Progenitor cell of endocrine pancreas (in vitro differentiated cells): ENCODE results near the gene LLCFC1. TPM values are rescaled to one million over a fixed set of nuclear protein-coding genes. Genes with fewer than 3 reads are reported as not detected.

Experiments
- DNase-seq: peaks from one replicate; pipeline ENCODE4 v3.0.0; 2021; ENCODE audit warnings: low spot score; ENCODE audit not compliant: unreplicated experiment
- H3K27ac Mint-ChIP-seq: 2 replicates; pipeline ENCODE4 v1.8.0; 2021; ENCODE audit warnings: mild to moderate bottlenecking, moderate library complexity, mixed read lengths
- H3K27me3 Mint-ChIP-seq: 2 replicates; pipeline ENCODE4 v1.8.0; 2021; ENCODE audit warnings: mixed read lengths
- H3K36me3 Mint-ChIP-seq: 2 replicates; pipeline ENCODE4 v1.8.0; 2022; ENCODE audit warnings: mixed read lengths; ENCODE audit not compliant: insufficient read depth
- H3K4me1 Mint-ChIP-seq: 2 replicates; pipeline ENCODE4 v1.8.0; 2021; ENCODE audit warnings: low read depth, mixed read lengths
- H3K4me3 Mint-ChIP-seq: 2 replicates; pipeline ENCODE4 v1.8.0; 2021; ENCODE audit warnings: low read depth, mild to moderate bottlenecking, moderate library complexity, mixed read lengths
- H3K9me3 Mint-ChIP-seq: 2 replicates; pipeline ENCODE4 v1.8.0; 2021; ENCODE audit warnings: low read depth, mixed read lengths
- long read RNA-seq: library from polyadenylated mRNA; unstranded; transcript quantifications from one replicate; pipeline ENCODE4 v2.0.0, GENCODE V29; 2020
- total RNA-seq: library from RNA; stranded (reverse); gene quantifications from 2 replicates; pipeline ENCODE4 v1.2.1, GENCODE V29; 2021
- TF ChIP-seq, protein P1 (sequence below): fragments of 200-600 bp; sonication (generic); IDR thresholded peaks from one replicate; pipeline ENCODE4 v1.5.0; 2021; ENCODE audit warnings: antibody characterized with exemption, mild to moderate bottlenecking; ENCODE audit not compliant: unreplicated experiment

The LLCFC1 gene
- not detected in 2 replicates for total RNA-seq
- long read RNA-seq: 0 reads

DNA sequence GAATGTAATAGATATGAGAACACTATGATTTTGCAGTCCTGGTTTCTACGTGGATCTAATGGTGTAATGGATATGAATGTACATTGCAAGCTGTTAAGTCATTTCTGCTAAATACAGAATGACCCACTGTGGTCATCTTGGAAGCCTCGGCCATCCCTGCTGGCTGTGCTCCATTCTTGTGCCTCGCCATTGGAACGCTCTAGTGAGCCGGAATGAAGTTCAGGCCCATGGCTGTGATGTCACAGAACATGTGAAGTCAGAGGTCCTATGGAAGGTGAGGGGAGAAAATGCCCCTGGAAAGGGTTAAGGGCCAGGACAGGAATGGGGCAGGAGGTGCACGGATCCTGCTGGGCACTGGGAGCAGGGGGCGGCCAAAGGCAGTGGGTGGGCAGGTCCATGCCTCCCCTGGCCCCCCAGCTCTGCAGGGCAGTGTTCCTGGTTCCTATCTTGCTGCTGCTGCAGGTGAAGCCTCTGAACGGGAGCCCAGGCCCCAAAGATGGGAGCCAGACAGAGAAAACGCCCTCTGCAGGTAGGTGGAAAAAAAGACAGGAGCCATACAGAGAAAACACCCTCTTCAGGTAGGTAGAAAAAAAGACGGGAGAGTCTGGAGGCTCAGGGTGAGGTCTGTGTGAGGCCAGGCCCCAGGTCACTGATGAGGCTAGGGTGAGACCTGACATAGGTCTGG, at the start of gene LLCFC1:
Gene LLCFC1, plus strand, starts transcription at position 259 of the 685 bp plus-strand sequence. Its CDS starts 138 bp downstream, at position 397.
- DNase-seq: no peak
- Mint-ChIP-seq H3K9me3 (no peaks in the 10 kb centered on the region), H3K4me1 (peaks cover 6% of the 10 kb centered on the region), H3K36me3 (no peaks in the 10 kb centered on the region), H3K4me3 (no peak within 1 kb of the TSS), H3K27ac (no peak within 1 kb of the TSS), H3K27me3 (peaks cover 23% of the 10 kb centered on the region)
- TF ChIP-seq, protein P1, sequence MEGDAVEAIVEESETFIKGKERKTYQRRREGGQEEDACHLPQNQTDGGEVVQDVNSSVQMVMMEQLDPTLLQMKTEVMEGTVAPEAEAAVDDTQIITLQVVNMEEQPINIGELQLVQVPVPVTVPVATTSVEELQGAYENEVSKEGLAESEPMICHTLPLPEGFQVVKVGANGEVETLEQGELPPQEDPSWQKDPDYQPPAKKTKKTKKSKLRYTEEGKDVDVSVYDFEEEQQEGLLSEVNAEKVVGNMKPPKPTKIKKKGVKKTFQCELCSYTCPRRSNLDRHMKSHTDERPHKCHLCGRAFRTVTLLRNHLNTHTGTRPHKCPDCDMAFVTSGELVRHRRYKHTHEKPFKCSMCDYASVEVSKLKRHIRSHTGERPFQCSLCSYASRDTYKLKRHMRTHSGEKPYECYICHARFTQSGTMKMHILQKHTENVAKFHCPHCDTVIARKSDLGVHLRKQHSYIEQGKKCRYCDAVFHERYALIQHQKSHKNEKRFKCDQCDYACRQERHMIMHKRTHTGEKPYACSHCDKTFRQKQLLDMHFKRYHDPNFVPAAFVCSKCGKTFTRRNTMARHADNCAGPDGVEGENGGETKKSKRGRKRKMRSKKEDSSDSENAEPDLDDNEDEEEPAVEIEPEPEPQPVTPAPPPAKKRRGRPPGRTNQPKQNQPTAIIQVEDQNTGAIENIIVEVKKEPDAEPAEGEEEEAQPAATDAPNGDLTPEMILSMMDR: peak; percentile 52

DNA sequence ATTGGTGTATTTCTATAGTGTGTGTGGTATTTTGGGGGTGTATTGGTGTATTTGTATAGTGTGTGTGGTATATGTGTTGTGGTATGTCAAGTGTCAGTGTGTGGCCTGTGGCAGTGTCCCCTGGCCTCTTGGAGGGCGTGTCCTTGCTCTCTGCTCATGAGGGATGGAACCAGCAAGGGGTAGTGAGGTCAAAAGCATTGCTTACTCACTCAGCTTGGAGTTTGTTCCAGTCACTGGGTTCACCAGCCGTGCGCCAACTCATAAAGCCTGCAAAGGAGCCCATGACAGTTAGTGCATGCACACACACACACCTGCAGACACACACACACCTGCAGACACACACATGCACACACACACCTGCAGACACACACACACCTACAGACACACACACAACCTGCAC, 49.5 kb upstream of the LLCFC1 start:
- H3K9me3 Mint-ChIP-seq: no peaks in the 10 kb centered on the region
- H3K36me3 Mint-ChIP-seq: no peaks in the 10 kb centered on the region
- DNase-seq: no peak
- peaks cover 20% of the 10 kb centered on the region for H3K27me3 Mint-ChIP-seq
- H3K27ac Mint-ChIP-seq: no peak overlapping the region
- no peak overlapping the region for H3K4me3 Mint-ChIP-seq
- TF ChIP-seq, protein P1: no peak
- H3K4me1 Mint-ChIP-seq: peaks cover 17% of the 10 kb centered on the region

DNA sequence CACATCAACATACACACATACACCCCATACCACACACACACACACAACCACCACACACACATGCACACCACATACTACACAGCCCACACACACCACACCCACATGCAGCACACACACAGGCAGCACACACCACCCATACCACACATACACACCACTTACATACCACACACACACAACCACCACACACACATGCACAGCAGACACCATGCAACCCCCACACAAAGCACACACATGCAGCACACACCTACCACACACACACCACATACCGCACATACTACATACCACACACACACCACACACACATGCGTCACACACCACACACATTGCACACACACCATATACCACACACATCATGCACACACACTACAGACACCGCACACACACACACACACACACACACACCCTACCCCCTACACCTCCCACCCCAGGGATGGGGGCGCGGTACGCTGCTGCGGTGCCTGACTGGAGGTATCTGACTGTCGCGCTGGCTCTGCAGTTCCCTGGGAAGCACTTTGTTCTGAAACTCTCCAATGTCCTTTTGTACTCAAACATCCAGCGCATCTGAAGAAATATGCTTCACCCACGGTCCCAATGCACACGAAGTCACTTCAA, 48.3 kb upstream of the LLCFC1 start:
- no peak for DNase-seq
- TF ChIP-seq, protein P1: no peak
- Mint-ChIP-seq H3K9me3 (no peaks in the 10 kb centered on the region), H3K4me1 (peaks cover 13% of the 10 kb centered on the region), H3K27ac (no peak overlapping the region), H3K4me3 (no peak overlapping the region), H3K27me3 (peaks cover 28% of the 10 kb centered on the region), H3K36me3 (no peaks in the 10 kb centered on the region)

DNA sequence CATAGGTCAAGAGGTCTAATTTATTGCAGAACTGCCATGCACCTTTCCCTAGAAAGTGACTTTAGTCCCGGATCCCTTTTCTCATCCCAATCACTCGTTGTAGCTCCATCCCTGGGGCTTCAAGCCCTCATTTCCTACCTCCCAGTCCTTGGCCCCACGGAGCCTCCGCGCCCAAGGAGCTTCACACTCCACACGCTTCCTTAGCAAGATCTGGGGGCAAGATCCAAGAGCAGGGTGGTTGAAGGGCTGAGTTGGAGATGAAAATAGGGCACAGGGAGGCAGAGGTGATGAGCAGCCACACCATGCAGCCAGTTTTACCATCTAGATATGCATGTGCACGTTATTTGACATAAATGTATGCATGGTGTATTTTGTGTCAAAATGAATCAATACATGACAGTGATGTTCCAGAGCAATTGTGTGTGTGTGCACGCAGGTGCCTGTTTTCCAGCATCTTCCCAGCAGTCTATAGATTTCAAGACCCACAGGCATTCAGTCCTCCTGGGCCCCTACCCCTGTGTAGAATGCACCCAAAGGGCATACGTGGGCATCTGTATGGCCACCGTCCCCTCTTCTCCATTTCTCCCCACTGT, 47.7 kb upstream of the LLCFC1 start:
- Mint-ChIP-seq H3K27ac (no peak overlapping the region), H3K4me3 (no peak overlapping the region), H3K27me3 (peaks cover 33% of the 10 kb centered on the region), H3K36me3 (no peaks in the 10 kb centered on the region), H3K4me1 (peaks cover 12% of the 10 kb centered on the region), H3K9me3 (no peaks in the 10 kb centered on the region)
- TF ChIP-seq, protein P1: no peak
- DNase-seq: no peak

DNA sequence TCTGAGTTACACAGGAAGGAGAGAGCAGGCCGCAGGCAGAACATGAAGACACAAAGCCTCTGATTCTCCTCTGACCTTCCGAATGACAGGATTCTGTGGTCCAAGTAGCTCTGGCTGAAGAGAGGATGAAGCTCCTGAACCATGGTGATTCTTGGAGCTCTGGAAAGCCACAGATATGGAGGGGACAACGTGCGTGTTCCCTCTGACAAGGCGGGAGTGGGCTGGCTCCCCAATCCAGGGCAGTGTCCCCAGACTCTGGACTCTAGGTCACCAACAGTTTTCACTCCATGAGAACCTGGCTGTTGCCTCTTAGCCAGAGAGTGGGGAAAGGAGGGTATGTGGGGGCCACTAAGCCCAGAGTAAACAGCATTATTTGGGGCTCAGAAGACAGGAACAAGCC, 46.3 kb upstream of the LLCFC1 start:
- H3K27me3 Mint-ChIP-seq: peaks cover 42% of the 10 kb centered on the region
- no peak overlapping the region for H3K4me3 Mint-ChIP-seq
- TF ChIP-seq, protein P1: no peak
- no peak overlapping the region for H3K27ac Mint-ChIP-seq
- H3K9me3 Mint-ChIP-seq: no peaks in the 10 kb centered on the region
- peaks cover 8% of the 10 kb centered on the region for H3K4me1 Mint-ChIP-seq
- DNase-seq: no peak
- H3K36me3 Mint-ChIP-seq: no peaks in the 10 kb centered on the region
